ENCODE measurements around the gene ZFAND2B.
"Not testable (repeated sequence)": the region's sequence is repeated elsewhere in the genome, so short reads cannot be mapped to it uniquely, and the experiment has no call there.

ZFAND2B gene

GRCh38 chr2:219186754-219187456, 19.7 kb upstream of the ZFAND2B start:
- DNase-seq (ENCODE audit: low spot score) (no peak), ATAC-seq (ENCODE audit: low read depth) (no peak)
- Histone ChIP-seq H3K9me3 (ENCODE audit: severe bottlenecking) (no peaks in the 10 kb centered on the region), H3K36me3 (ENCODE audit: low read depth) (peaks cover 11% of the 10 kb centered on the region), H3K4me3 (ENCODE audit: severe bottlenecking) (no peak overlapping the region), H3K27ac (ENCODE audit: poor library complexity, severe bottlenecking) (no peak overlapping the region), H3K4me1 (ENCODE audit: insufficient read depth, poor library complexity, severe bottlenecking) (no peaks in the 10 kb centered on the region), H3K27me3 (ENCODE audit: insufficient read depth, poor library complexity, severe bottlenecking) (no peaks in the 10 kb centered on the region)
- TF ChIP-seq CTCF (IDR thresholded peaks at IDR 0.05; ENCODE audit: poor library complexity, severe bottlenecking), result no peak

GRCh38 chr2:219197388-219197787, 9.2 kb upstream of the ZFAND2B start:
- no peak for ATAC-seq (ENCODE audit: low read depth)
- DNase-seq (ENCODE audit: low spot score), result no peak
- no peaks in the 10 kb centered on the region for H3K27me3 ChIP-seq (ENCODE audit: insufficient read depth, poor library complexity, severe bottlenecking)
- no peaks in the 10 kb centered on the region for H3K9me3 ChIP-seq (ENCODE audit: severe bottlenecking)
- no peak overlapping the region for H3K27ac ChIP-seq (ENCODE audit: poor library complexity, severe bottlenecking)
- H3K4me3 ChIP-seq (ENCODE audit: severe bottlenecking), result no peak overlapping the region
- no peak for TF ChIP-seq CTCF (IDR thresholded peaks at IDR 0.05; ENCODE audit: poor library complexity, severe bottlenecking)
- no peaks in the 10 kb centered on the region for H3K36me3 ChIP-seq (ENCODE audit: low read depth)
- no peaks in the 10 kb centered on the region for H3K4me1 ChIP-seq (ENCODE audit: insufficient read depth, poor library complexity, severe bottlenecking)

GRCh38 chr2:219198974-219199373, 7.6 kb upstream of the ZFAND2B start:
- H3K27me3 ChIP-seq (ENCODE audit: insufficient read depth, poor library complexity, severe bottlenecking), result no peaks in the 10 kb centered on the region
- H3K27ac ChIP-seq (ENCODE audit: poor library complexity, severe bottlenecking), result no peak overlapping the region
- H3K4me3 ChIP-seq (ENCODE audit: severe bottlenecking), result no peak overlapping the region
- no peaks in the 10 kb centered on the region for H3K4me1 ChIP-seq (ENCODE audit: insufficient read depth, poor library complexity, severe bottlenecking)
- H3K9me3 ChIP-seq (ENCODE audit: severe bottlenecking), result no peaks in the 10 kb centered on the region
- no peak for TF ChIP-seq CTCF (IDR thresholded peaks at IDR 0.05; ENCODE audit: poor library complexity, severe bottlenecking)
- DNase-seq (ENCODE audit: low spot score), result no peak
- ATAC-seq (ENCODE audit: low read depth), result no peak
- H3K36me3 ChIP-seq (ENCODE audit: low read depth), result no peaks in the 10 kb centered on the region

GRCh38 chr2:219199470-219200211, 6.9 kb upstream of the ZFAND2B start:
- Histone ChIP-seq H3K4me3 (ENCODE audit: severe bottlenecking) (no peak overlapping the region), H3K36me3 (ENCODE audit: low read depth) (no peaks in the 10 kb centered on the region), H3K9me3 (ENCODE audit: severe bottlenecking) (no peaks in the 10 kb centered on the region), H3K4me1 (ENCODE audit: insufficient read depth, poor library complexity, severe bottlenecking) (no peaks in the 10 kb centered on the region), H3K27ac (ENCODE audit: poor library complexity, severe bottlenecking) (no peak overlapping the region), H3K27me3 (ENCODE audit: insufficient read depth, poor library complexity, severe bottlenecking) (no peaks in the 10 kb centered on the region)
- no peak for TF ChIP-seq CTCF (IDR thresholded peaks at IDR 0.05; ENCODE audit: poor library complexity, severe bottlenecking)
- DNase-seq (ENCODE audit: low spot score), result no peak
- ATAC-seq (ENCODE audit: low read depth), result no peak

- H3K27me3 ChIP-seq (ENCODE audit: insufficient read depth, poor library complexity, severe bottlenecking); ATAC-seq (ENCODE audit: low read depth); H3K36me3 ChIP-seq (ENCODE audit: low read depth); H3K9me3 ChIP-seq (ENCODE audit: severe bottlenecking); H3K27ac ChIP-seq (ENCODE audit: poor library complexity, severe bottlenecking); H3K4me3 ChIP-seq (ENCODE audit: severe bottlenecking); DNase-seq (ENCODE audit: low spot score); H3K4me1 ChIP-seq (ENCODE audit: insufficient read depth, poor library complexity, severe bottlenecking): not testable (repeated sequence)
Observed at GRCh38 chr2:219200502-219201326, 5.9 kb upstream of the ZFAND2B start.

- not testable (repeated sequence) for H3K27ac ChIP-seq (ENCODE audit: poor library complexity, severe bottlenecking); H3K4me1 ChIP-seq (ENCODE audit: insufficient read depth, poor library complexity, severe bottlenecking); H3K27me3 ChIP-seq (ENCODE audit: insufficient read depth, poor library complexity, severe bottlenecking); H3K36me3 ChIP-seq (ENCODE audit: low read depth); H3K4me3 ChIP-seq (ENCODE audit: severe bottlenecking); H3K9me3 ChIP-seq (ENCODE audit: severe bottlenecking); DNase-seq (ENCODE audit: low spot score); ATAC-seq (ENCODE audit: low read depth)
Observed at GRCh38 chr2:219201331-219201730, 5.3 kb upstream of the ZFAND2B start.

All from RWPE2 (cell line).